Liver (tissue), 3 donors: ENCODE measurements around the gene RHEB.

Experiments
- CTCF ChIP-seq: fragments of 150-350 bp; IDR thresholded peaks from 2 replicates; pipeline ENCODE4 v1.5.1; 2017; ENCODE audit warnings: improper control_type of control experiment, low read depth, low read length; ENCODE audit not compliant: missing input control
- EGR1 ChIP-seq, 2 donors: IDR thresholded peaks; 2 replicates each; pipeline ENCODE4 v1.6.1; 2016 to 2018; ENCODE audit warnings: antibody characterized with exemption in 2 of 2, low read depth in 2 of 2
- GABPA ChIP-seq, 2 donors: IDR thresholded peaks in 1 of 2; conservative IDR thresholded peaks in 1 of 2; 2 replicates each; pipeline ENCODE4 v1.6.1; 2016; ENCODE audit warnings: antibody characterized with exemption in 2 of 2, mild to moderate bottlenecking in 1 of 2, moderate library complexity in 1 of 2
- JUND ChIP-seq, 2 donors: IDR thresholded peaks; 2 replicates each; pipeline ENCODE4 v1.6.1; 2016; ENCODE audit warnings: antibody characterized with exemption in 2 of 2
- RAD21 ChIP-seq, 2 donors: IDR thresholded peaks; 2 replicates each; pipeline ENCODE4 v1.6.1; 2016; ENCODE audit warnings: antibody characterized with exemption in 2 of 2, mild to moderate bottlenecking in 2 of 2
- SP1 ChIP-seq: IDR thresholded peaks from 2 replicates; pipeline ENCODE4 v1.6.1; 2018; ENCODE audit warnings: antibody characterized with exemption, mild to moderate bottlenecking
- TAF1 ChIP-seq: conservative IDR thresholded peaks from 2 replicates; pipeline ENCODE4 v1.6.1; 2016; ENCODE audit warnings: antibody characterized with exemption, mild to moderate bottlenecking
- TF ChIP-seq, protein P1 (sequence below): IDR thresholded peaks from 2 replicates; pipeline ENCODE4 v1.6.1; 2016; ENCODE audit warnings: antibody characterized with exemption
- TF ChIP-seq, protein P2 (sequence below): IDR thresholded peaks from 2 replicates; pipeline ENCODE4 v1.6.1; 2016; ENCODE audit warnings: antibody characterized with exemption, mild to moderate bottlenecking
- donor health status: healthy.
- donor health status: healthy.

- TF ChIP-seq CTCF (no peak), TAF1 (no peak), RAD21 (IDR thresholded peaks at IDR 0.05) (no peak), JUND (IDR thresholded peaks at IDR 0.05) (no peak), GABPA (IDR thresholded peaks at IDR 0.05 in 1 of 2, conservative IDR thresholded peaks at IDR 0.05 in 1 of 2) (no peak), SP1 (no peak), EGR1 (IDR thresholded peaks at IDR 0.05; ENCODE audit: low read depth in 2 of 2) (no peak)
- TF ChIP-seq, protein P1, sequence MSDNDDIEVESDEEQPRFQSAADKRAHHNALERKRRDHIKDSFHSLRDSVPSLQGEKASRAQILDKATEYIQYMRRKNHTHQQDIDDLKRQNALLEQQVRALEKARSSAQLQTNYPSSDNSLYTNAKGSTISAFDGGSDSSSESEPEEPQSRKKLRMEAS = no peak
- TF ChIP-seq, protein P2, sequence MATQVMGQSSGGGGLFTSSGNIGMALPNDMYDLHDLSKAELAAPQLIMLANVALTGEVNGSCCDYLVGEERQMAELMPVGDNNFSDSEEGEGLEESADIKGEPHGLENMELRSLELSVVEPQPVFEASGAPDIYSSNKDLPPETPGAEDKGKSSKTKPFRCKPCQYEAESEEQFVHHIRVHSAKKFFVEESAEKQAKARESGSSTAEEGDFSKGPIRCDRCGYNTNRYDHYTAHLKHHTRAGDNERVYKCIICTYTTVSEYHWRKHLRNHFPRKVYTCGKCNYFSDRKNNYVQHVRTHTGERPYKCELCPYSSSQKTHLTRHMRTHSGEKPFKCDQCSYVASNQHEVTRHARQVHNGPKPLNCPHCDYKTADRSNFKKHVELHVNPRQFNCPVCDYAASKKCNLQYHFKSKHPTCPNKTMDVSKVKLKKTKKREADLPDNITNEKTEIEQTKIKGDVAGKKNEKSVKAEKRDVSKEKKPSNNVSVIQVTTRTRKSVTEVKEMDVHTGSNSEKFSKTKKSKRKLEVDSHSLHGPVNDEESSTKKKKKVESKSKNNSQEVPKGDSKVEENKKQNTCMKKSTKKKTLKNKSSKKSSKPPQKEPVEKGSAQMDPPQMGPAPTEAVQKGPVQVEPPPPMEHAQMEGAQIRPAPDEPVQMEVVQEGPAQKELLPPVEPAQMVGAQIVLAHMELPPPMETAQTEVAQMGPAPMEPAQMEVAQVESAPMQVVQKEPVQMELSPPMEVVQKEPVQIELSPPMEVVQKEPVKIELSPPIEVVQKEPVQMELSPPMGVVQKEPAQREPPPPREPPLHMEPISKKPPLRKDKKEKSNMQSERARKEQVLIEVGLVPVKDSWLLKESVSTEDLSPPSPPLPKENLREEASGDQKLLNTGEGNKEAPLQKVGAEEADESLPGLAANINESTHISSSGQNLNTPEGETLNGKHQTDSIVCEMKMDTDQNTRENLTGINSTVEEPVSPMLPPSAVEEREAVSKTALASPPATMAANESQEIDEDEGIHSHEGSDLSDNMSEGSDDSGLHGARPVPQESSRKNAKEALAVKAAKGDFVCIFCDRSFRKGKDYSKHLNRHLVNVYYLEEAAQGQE = no peak
Measured at GRCh38 chr7:151544183-151544582, 24.5 kb upstream of the RHEB start.
